ENCODE results near the gene INTS12. TPM values are rescaled to one million over a fixed set of nuclear protein-coding genes. Genes with fewer than 3 reads are reported as not detected.

Gene INTS12
- total and polyA plus RNA-seq, 2 of the 8 experiments (the other 6 are each of a cell fraction or from before 2014, with no cell fraction given): 12.3 to 14.1 TPM

DNA sequence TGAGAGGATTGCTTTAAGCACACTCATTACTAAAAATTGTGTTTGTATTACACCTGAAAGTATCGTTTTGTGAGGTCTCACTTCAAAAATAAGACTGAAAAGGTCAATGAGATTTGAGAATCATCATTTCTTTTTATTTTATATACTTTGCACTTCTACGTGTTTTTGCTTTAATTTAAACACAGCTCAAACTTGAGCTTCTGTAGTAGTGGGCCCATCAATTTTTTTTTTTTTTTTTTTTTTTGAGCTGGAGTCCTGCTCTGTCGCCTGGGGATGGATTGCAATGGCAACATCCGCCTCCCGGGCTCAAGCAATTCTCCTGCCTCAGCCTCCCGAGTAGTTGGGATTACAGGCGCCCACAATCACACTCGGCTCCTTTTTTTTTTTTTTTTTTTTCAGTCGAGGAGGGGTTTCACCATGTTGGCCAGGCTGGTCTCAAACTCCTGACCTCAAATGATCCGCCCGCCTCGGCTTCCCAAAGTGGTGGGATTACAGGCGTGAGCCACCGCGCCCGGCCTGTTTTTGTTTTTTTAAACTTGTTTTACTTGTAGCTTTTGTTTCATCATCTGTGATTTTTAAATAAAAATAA lies 1.6 kb upstream of the INTS12 start (continued):
- TF ChIP-seq TBP (IDR thresholded peaks at IDR 0.05; ENCODE audit: low read depth, low read length): no peak
- TF ChIP-seq CBX5 (IDR thresholded peaks at IDR 0.05; ENCODE audit: low read depth, low read length): no peak
